Measurements from ENCODE around the gene GPR61.

GPR61 gene

GRCh38 chr1:109535481-109535880 lies 4.2 kb upstream of the GPR61 start:
- no peak for DNase-seq (ENCODE audit: low read depth)

- DNase-seq (ENCODE audit: low read depth) = no peak
These were observed 3.6 kb upstream of the GPR61 start for GRCh38 chr1:109535971-109536491.

GRCh38 chr1:109537450-109538178 lies 2.1 kb upstream of the GPR61 start:
- DNase-seq (ENCODE audit: low read depth) = no peak

- DNase-seq (ENCODE audit: low read depth) = no peak
These were observed 681 bp upstream of the GPR61 start for GRCh38 chr1:109538827-109539555.

GRCh38 chr1:109541102-109541501 lies 1.4 kb downstream of the GPR61 start:
- no peak for DNase-seq (ENCODE audit: low read depth)

- DNase-seq (ENCODE audit: low read depth) = no peak
These were observed 3.0 kb downstream of the GPR61 start for GRCh38 chr1:109542657-109543056.

GRCh38 chr1:109543283-109543987 lies 3.8 kb downstream of the GPR61 start:
- DNase-seq (ENCODE audit: low read depth) = no peak

GRCh38 chr1:109543988-109544735 lies 4.5 kb downstream of the GPR61 start:
- DNase-seq (ENCODE audit: low read depth) = no peak

GRCh38 chr1:109546311-109547109 lies 6.8 kb downstream of the GPR61 start:
- peak; percentile 85 for DNase-seq (ENCODE audit: low read depth)

- no peak for DNase-seq (ENCODE audit: low read depth)
These were observed 8.0 kb downstream of the GPR61 start for GRCh38 chr1:109547463-109548320.

- peak; percentile 96 for DNase-seq (ENCODE audit: low read depth)
These were observed 8.9 kb downstream of the GPR61 start, which contains the start of gene GNAI3 for GRCh38 chr1:109548321-109549267. GNAI3 (plus strand) TSS chr1:109548615; CDS start chr1:109548721, 106 bp downstream.

GRCh38 chr1:109556563-109556962 lies 16.9 kb downstream of the GPR61 start:
- no peak for DNase-seq (ENCODE audit: low read depth)

- DNase-seq (ENCODE audit: low read depth) = no peak
These were observed 17.8 kb downstream of the GPR61 start for GRCh38 chr1:109557520-109557919.

- no peak for DNase-seq (ENCODE audit: low read depth)
These were observed 20.3 kb downstream of the GPR61 start for GRCh38 chr1:109559995-109560394.

GRCh38 chr1:109564194-109564878 lies 24.7 kb downstream of the GPR61 start:
- no peak for DNase-seq (ENCODE audit: low read depth)

GRCh38 chr1:109565241-109565640 lies 25.6 kb downstream of the GPR61 start:
- DNase-seq (ENCODE audit: low read depth) = no peak

GRCh38 chr1:109566982-109567381 lies 27.3 kb downstream of the GPR61 start:
- DNase-seq (ENCODE audit: low read depth) = no peak
